ENCODE data around the gene ARAP3.

The ARAP3 gene

GRCh38 chr5:141709699-141710267 is 27.8 kb upstream of the ARAP3 start:
- no peak overlapping the region for H3K4me3 ChIP-seq (ENCODE audit: low read depth, low read length)
- no peak for TF ChIP-seq CTCF (IDR thresholded peaks at IDR 0.05; ENCODE audit: insufficient read depth, low read length, missing control alignments)
- CTCF ChIA-PET = interaction anchor here (0.7 to 8.5 kb wide), 6 partner anchors 8 to 171 kb away, joined by 3 to 70 read pairs (median 5); partner anchors contain the start of gene PCDH1
- no peak for DNase-seq (ENCODE audit: low read depth, low spot score)
- POLR2A ChIA-PET = no interaction called here

- CTCF ChIA-PET = interaction anchor here (1.0 to 1.8 kb wide), 3 partner anchors 12 to 171 kb away, joined by 3 to 9 read pairs (median 7); partner anchors contain the start of gene PCDH1
- POLR2A ChIA-PET = no interaction called here
- DNase-seq (ENCODE audit: low read depth, low spot score) = no peak
- H3K4me3 ChIP-seq (ENCODE audit: low read depth, low read length) = no peak overlapping the region
- TF ChIP-seq CTCF (IDR thresholded peaks at IDR 0.05; ENCODE audit: insufficient read depth, low read length, missing control alignments) = no peak
Measured at GRCh38 chr5:141708016-141708415, 26.0 kb upstream of the ARAP3 start.

GRCh38 chr5:141707510-141707909 is 25.5 kb upstream of the ARAP3 start:
- POLR2A ChIA-PET = no interaction called here
- no peak overlapping the region for H3K4me3 ChIP-seq (ENCODE audit: low read depth, low read length)
- no peak for TF ChIP-seq CTCF (IDR thresholded peaks at IDR 0.05; ENCODE audit: insufficient read depth, low read length, missing control alignments)
- CTCF ChIA-PET = interaction anchor here (0.9 to 1.8 kb wide), 4 partner anchors 46 to 253 kb away, joined by 3 to 9 read pairs (median 4); partner anchors contain the start of gene PCDH1
- DNase-seq (ENCODE audit: low read depth, low spot score) = no peak

- no peak for DNase-seq (ENCODE audit: low read depth, low spot score)
- POLR2A ChIA-PET = no interaction called here
- CTCF ChIA-PET = interaction anchor here (0.8 to 1.0 kb wide), 2 partner anchors 14 to 173 kb away, joined by 3 read pairs; no protein-coding TSS in a partner anchor
- no peak for TF ChIP-seq CTCF (IDR thresholded peaks at IDR 0.05; ENCODE audit: insufficient read depth, low read length, missing control alignments)
- H3K4me3 ChIP-seq (ENCODE audit: low read depth, low read length) = no peak overlapping the region
Measured at GRCh38 chr5:141706121-141706520, 24.1 kb upstream of the ARAP3 start.

GRCh38 chr5:141705469-141705868 is 23.4 kb upstream of the ARAP3 start:
- ChIA-PET CTCF (interaction anchor here (1.0 kb wide), 1 partner anchor 174 kb away, joined by 3 read pairs; no protein-coding TSS in a partner anchor), POLR2A (no interaction called here)
- TF ChIP-seq CTCF (IDR thresholded peaks at IDR 0.05; ENCODE audit: insufficient read depth, low read length, missing control alignments) = no peak
- H3K4me3 ChIP-seq (ENCODE audit: low read depth, low read length) = no peak overlapping the region
- DNase-seq (ENCODE audit: low read depth, low spot score) = no peak

- DNase-seq (ENCODE audit: low read depth, low spot score) = no peak
- no peak for TF ChIP-seq CTCF (IDR thresholded peaks at IDR 0.05; ENCODE audit: insufficient read depth, low read length, missing control alignments)
- ChIA-PET POLR2A (no interaction called here), CTCF (interaction anchor here (5.8 to 16.7 kb wide), 4 partner anchors 8 to 258 kb away, joined by 70 to 828 read pairs (median 325); partner anchors contain the start of genes PCDH1, PCDH12 and RNF14)
- no peak overlapping the region for H3K4me3 ChIP-seq (ENCODE audit: low read depth, low read length)
Measured at GRCh38 chr5:141704782-141705297, 22.8 kb upstream of the ARAP3 start.

Measured in AG04449 (cell line).